Activated CD4-positive, alpha-beta T cell treated with anti-CD3 and anti-CD28 coated beads, Interleukin-2, Interleukin-4, amounts not matched to agents 100 ng/mL and 50 ng/mL, durations not matched to agents 16 hours and 8 hours (primary cell): ENCODE data around the gene SCGB1D2.

Experiments
- DNase-seq: peaks from one replicate; pipeline ENCODE4 v3.0.0-alpha.2; 2020; ENCODE audit warnings: low spot score

Gene SCGB1D2

DNA sequence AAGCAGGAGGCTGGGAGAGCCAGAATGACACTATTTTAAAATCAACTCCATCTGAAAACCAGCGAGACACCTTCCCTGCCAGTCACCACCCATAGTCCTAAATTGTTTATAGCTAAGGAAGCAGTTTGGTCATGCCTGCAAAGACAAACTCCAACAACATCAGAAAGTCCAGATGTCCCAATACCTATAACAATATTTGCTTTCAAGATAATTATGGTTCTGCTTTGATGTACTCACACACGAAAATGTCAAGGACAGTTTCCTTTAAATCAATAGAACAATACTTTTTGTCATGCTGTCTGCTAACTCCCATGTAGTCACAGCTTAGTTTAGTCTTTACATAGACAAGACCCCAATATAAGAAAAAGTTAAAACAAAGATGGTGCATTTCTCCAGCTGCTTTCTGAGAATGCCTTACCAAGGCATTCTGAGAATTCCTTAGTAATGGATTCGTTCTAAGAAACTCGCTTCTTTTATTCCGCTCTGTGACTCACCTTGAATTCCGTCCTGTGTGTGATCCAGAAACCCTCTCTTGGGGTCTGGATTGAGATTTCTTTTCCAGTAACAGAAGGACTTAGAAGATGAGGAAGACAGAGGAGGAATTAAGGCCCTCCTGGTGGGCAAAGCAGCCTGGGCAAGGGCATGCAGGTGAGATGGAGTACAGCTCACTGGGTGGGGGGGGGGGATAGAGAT lies 18.4 kb downstream of the SCGB1D2 start:
- no peak for DNase-seq

DNA sequence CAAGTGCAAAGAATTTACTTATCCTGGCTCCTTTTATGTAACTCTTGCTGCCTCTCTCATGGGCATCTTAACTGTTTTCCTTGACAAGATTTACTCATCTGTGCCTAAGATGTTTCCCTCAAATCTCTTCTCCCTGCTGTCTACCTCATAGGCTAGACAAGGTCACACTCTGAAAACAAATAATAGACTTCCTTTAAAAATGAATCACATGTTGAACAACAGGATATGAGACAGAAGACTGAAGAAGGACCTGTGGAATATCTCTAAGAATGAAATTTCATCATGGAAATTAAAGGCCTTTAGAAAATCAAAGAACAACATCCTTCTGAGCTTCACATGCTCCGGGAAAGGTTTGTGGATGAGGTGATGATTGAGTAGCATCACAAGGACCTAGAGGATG lies 22.0 kb downstream of the SCGB1D2 start:
- no peak for DNase-seq

DNA sequence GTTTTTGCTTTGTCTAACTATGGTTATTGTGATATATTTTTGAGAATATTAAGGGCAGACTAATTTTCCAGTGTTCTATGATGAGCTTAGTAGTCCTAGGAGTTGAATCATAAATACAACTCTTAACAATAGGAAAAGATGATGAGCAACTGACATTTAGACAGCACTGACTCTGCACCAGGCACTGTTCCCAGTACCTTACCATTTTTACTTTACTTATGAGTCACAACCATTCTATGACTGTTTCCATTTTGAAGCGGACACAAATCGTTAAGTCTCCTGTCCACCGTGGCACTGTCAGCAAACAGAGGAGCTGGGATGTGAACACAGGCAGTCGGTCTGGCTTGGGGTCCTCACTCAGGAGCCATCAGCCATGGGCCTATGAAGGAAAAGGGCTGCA lies 24.5 kb downstream of the SCGB1D2 start:
- DNase-seq = peak; percentile 40

DNA sequence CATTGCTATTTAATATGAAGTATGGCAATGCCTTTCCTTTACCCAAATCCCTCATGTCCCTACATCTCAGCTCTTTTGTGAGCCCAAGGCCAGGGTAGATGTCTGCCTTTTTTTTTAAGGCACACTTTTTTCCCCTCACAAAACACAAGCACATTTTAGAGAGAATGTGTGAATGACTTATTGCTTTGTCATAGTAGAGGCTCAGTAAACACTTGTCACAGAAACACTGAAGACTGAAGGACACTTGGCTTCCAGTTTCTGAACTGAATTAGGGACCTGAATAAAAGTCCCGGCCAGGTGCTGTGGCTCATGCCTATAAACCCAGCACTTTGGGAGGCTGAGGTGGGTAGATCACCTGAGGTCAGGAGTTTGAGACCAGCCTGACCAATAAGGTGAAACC lies 25.0 kb downstream of the SCGB1D2 start:
- DNase-seq = no peak

DNA sequence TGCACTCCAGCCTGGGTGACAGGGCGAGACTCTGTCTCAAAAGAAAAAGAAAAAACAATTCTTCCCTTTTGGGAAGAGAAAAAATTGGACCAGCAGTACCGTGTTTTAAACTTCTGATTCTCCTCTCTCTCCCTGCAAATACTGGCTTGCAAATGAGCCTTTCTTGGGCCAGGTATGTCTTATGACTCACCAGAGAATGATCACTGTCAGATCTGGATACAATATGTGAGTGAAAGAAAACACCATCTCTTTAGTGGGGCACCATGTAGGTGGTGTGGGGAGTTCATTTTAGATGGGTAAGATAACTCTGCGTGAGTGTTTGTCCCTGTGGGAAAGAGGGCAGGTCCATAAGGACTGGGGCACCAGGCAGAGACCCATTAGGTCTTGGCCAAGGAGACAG lies 25.5 kb downstream of the SCGB1D2 start:
- DNase-seq = no peak

DNA sequence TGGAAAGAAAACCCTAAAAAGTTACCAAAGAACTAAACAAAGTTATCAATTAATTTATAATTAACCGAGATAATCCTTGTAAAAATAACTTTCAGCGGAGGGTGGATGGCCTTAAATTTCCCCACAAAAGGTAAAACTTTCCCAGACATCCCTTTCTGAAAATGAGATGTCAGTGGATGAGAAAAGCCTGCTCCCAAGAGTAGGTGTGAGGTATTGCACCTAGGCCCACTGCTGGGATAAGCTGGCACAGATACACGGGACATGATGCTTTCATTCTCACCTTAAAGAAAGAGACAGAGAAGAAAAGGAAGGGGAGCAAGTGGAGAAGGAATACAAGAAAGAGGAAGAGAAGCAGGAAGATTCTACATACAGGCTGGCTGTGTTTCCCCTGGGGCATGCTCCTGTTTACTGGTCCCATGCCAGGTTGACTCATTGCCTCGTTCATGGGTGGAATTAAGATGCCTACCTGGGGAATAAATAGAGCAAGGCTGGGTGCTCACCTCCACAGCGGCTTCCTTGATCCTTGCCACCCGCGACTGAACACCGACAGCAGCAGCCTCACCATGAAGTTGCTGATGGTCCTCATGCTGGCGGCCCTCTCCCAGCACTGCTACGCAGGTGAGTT lies 27.7 kb downstream of the SCGB1D2 start, which contains the start of gene SCGB2A2:
Gene SCGB2A2, plus strand, starts transcription at position 505 of the 625 bp plus-strand sequence. Its CDS starts 59 bp downstream, at position 564.
- no peak for DNase-seq

DNA sequence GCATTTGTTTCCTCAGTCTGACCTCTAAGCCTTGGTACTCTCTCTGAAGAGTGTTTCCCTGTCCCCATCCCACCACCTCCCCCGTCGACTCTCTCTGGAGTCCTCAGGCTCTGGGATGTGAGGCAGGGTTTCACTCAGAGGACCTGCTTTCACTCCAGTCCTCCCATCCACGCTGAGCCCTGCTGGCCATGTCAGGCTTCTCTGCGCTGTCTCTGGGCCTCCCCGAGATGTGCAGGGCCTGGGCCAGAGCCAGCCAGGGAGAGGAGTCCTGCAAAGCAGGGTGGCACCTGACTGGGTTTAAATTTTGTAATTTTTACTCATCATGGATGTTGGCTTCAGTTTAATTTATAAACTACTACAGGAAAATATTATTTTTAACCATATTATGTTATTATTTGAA lies 31.2 kb downstream of the SCGB1D2 start:
- no peak for DNase-seq

DNA sequence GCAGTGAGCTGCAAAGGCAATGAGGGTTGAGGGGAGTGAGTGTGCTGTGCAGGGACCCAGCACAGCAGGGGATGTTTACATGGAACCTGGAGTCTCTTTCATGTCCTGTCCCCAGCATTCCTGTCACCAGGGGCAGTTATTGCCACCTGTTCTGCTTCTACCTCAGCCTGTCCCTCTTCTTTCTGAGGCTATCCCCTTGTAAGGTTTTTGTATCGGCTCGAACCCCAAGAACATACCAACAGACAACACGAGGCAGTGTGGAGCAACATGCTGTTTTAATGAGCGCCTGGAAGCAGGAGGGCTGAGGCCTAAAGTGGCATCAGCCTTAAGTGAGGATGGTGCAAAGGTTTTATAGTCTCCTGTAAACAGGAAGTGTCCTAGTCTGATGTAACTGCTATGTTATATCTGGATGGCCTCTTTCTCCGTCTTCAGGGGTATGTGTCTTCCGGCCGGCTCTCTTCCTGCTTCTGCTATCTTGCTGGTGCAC lies 31.8 kb downstream of the SCGB1D2 start:
- no peak for DNase-seq

DNA sequence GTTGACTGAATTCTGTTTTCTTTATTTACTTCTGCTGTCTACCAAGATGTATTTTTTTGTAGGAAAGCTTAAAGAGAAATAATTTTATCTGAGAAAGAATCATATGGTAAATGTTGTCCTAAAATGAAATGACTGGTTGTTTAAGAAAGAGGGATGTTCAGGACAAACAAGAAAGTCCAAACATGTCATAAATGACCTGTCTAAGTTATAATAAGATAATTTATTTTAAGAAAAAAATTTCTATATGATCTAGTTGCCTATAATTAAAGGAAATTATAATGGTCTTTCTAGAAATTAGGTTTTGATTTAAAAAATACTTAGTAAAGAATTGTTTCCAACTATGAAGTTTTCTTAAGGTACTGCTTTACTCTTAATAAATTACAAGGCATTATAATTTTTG lies 38.4 kb downstream of the SCGB1D2 start:
- no peak for DNase-seq
